ENCODE data around the gene ACSM2B.
"Not testable (repeated sequence)": the region's sequence is repeated elsewhere in the genome, so short reads cannot be mapped to it uniquely, and the experiment has no call there.

- not testable (repeated sequence) for TF ChIP-seq CTCF, POLR2A (IDR thresholded peaks at IDR 0.05)
Observed at GRCh38 chr16:20587645-20588074, 11.5 kb upstream of the ACSM2B start.

All from uterus (tissue), 2 donors.